ENCODE measurements around the gene C6orf89.

C6orf89 gene

GRCh38 chr6:36865835-36866234 is 19.9 kb upstream of the C6orf89 start:
- no peak overlapping the region for H2AFZ ChIP-seq (ENCODE audit: low read length)
- H3K9me3 ChIP-seq (ENCODE audit: insufficient read depth, low read depth, low read length), result no peaks in the 10 kb centered on the region
- H3K4me3 ChIP-seq (ENCODE audit: low read length, poor library complexity, severe bottlenecking), result peak overlapping the region; percentile 22
- H3K27me3 ChIP-seq (ENCODE audit: insufficient read depth, low read length, poor library complexity, severe bottlenecking), result no peaks in the 10 kb centered on the region
- no peaks in the 10 kb centered on the region for H3F3A ChIP-seq (ENCODE audit: low read depth)
- no peaks in the 10 kb centered on the region for H3K9me2 ChIP-seq (replicated peaks; ENCODE audit: low read depth, low read length)
- peaks cover 45% of the 10 kb centered on the region; the same call in 1 of the 2 replicates for H3K36me3 ChIP-seq (ENCODE audit: insufficient read depth, low read length)
- no peak overlapping the region for H3K9ac ChIP-seq (ENCODE audit: low read depth, low read length, poor library complexity, severe bottlenecking)
- no peak for TF ChIP-seq CTCF (conservative IDR thresholded peaks at IDR 0.05; ENCODE audit: low read length)
- TF ChIP-seq EZH2phosphoT487 (IDR thresholded peaks at IDR 0.05; ENCODE audit: borderline replicate concordance), result no peak
- H3K79me2 ChIP-seq (ENCODE audit: insufficient read depth, low read length), result peaks cover 90% of the 10 kb centered on the region
- peaks cover 32% of the 10 kb centered on the region for H4K20me1 ChIP-seq (ENCODE audit: insufficient read depth, low read length, poor library complexity, severe bottlenecking)
- peaks cover 36% of the 10 kb centered on the region for H3K4me1 ChIP-seq (ENCODE audit: insufficient read depth, low read length, poor library complexity, severe bottlenecking)
- peak overlapping the region; percentile 54 for H3K4me2 ChIP-seq (ENCODE audit: low read depth, low read length, poor library complexity, severe bottlenecking)

GRCh38 chr6:36867471-36868224 is 18.1 kb upstream of the C6orf89 start:
- H3K4me1 ChIP-seq (ENCODE audit: insufficient read depth, low read length, poor library complexity, severe bottlenecking), result peaks cover 51% of the 10 kb centered on the region
- TF ChIP-seq EZH2phosphoT487 (IDR thresholded peaks at IDR 0.05; ENCODE audit: borderline replicate concordance) (no peak), CTCF (conservative IDR thresholded peaks at IDR 0.05; ENCODE audit: low read length) (no peak)
- peaks cover 39% of the 10 kb centered on the region; the same call in 1 of the 2 replicates for H3K36me3 ChIP-seq (ENCODE audit: insufficient read depth, low read length)
- H3K4me3 ChIP-seq (ENCODE audit: low read length, poor library complexity, severe bottlenecking), result peak overlapping the region; percentile 26
- peak overlapping the region; percentile 38 for H3K9ac ChIP-seq (ENCODE audit: low read depth, low read length, poor library complexity, severe bottlenecking)
- H3K9me2 ChIP-seq (replicated peaks; ENCODE audit: low read depth, low read length), result no peaks in the 10 kb centered on the region
- no peaks in the 10 kb centered on the region for H3K27me3 ChIP-seq (ENCODE audit: insufficient read depth, low read length, poor library complexity, severe bottlenecking)
- H3K4me2 ChIP-seq (ENCODE audit: low read depth, low read length, poor library complexity, severe bottlenecking), result peak overlapping the region; percentile 54
- H4K20me1 ChIP-seq (ENCODE audit: insufficient read depth, low read length, poor library complexity, severe bottlenecking), result peaks cover 25% of the 10 kb centered on the region
- H3K9me3 ChIP-seq (ENCODE audit: insufficient read depth, low read depth, low read length), result no peaks in the 10 kb centered on the region
- H2AFZ ChIP-seq (ENCODE audit: low read length), result no peak overlapping the region
- H3F3A ChIP-seq (ENCODE audit: low read depth), result no peaks in the 10 kb centered on the region
- peaks cover 94% of the 10 kb centered on the region for H3K79me2 ChIP-seq (ENCODE audit: insufficient read depth, low read length)

GRCh38 chr6:36871686-36872085 is 14.1 kb upstream of the C6orf89 start:
- Histone ChIP-seq H3K9me3 (ENCODE audit: insufficient read depth, low read depth, low read length) (no peaks in the 10 kb centered on the region), H3K9me2 (replicated peaks; ENCODE audit: low read depth, low read length) (no peaks in the 10 kb centered on the region), H3K79me2 (ENCODE audit: insufficient read depth, low read length) (peaks cover 75% of the 10 kb centered on the region), H3K27me3 (ENCODE audit: insufficient read depth, low read length, poor library complexity, severe bottlenecking) (no peaks in the 10 kb centered on the region), H3K9ac (ENCODE audit: low read depth, low read length, poor library complexity, severe bottlenecking) (peak overlapping the region; percentile 60), H2AFZ (ENCODE audit: low read length) (no peak overlapping the region), H4K20me1 (ENCODE audit: insufficient read depth, low read length, poor library complexity, severe bottlenecking) (peaks cover 19% of the 10 kb centered on the region), H3K36me3 (ENCODE audit: insufficient read depth, low read length) (peaks cover 3% of the 10 kb centered on the region; the same call in 1 of the 2 replicates), H3F3A (ENCODE audit: low read depth) (no peaks in the 10 kb centered on the region), H3K4me1 (ENCODE audit: insufficient read depth, low read length, poor library complexity, severe bottlenecking) (peaks cover 61% of the 10 kb centered on the region), H3K4me3 (ENCODE audit: low read length, poor library complexity, severe bottlenecking) (peak overlapping the region; percentile 32), H3K4me2 (ENCODE audit: low read depth, low read length, poor library complexity, severe bottlenecking) (peak overlapping the region; percentile 89)
- TF ChIP-seq CTCF (conservative IDR thresholded peaks at IDR 0.05; ENCODE audit: low read length) (no peak), EZH2phosphoT487 (IDR thresholded peaks at IDR 0.05; ENCODE audit: borderline replicate concordance) (no peak)

All from Loucy (cell line).